Gastrocnemius medialis (tissue), 4 donors: ENCODE data around the gene HMGB2.

Experiments
- CTCF ChIP-seq, 5 experiments: fragments of 450-650 bp in 3 of 5; fragments of 200-600 bp in 2 of 5; sonication (generic) in 2 of 5; IDR thresholded peaks in 4 of 5; conservative IDR thresholded peaks in 1 of 5; 1 replicate in 4 of 5; 2 replicates in 1 of 5; pipeline ENCODE4 v1.5.1; 2016 to 2019; ENCODE audit warnings: antibody characterized with exemption in 5 of 5, mild to moderate bottlenecking in 3 of 5, moderate library complexity in 3 of 5
- POLR2A ChIP-seq, 2 donors: fragments of 450-650 bp; IDR thresholded peaks; one replicate each; pipeline ENCODE4 v1.6.1; 2017; ENCODE audit warnings: antibody characterized with exemption in 2 of 2, mild to moderate bottlenecking in 2 of 2, moderate library complexity in 2 of 2

DNA sequence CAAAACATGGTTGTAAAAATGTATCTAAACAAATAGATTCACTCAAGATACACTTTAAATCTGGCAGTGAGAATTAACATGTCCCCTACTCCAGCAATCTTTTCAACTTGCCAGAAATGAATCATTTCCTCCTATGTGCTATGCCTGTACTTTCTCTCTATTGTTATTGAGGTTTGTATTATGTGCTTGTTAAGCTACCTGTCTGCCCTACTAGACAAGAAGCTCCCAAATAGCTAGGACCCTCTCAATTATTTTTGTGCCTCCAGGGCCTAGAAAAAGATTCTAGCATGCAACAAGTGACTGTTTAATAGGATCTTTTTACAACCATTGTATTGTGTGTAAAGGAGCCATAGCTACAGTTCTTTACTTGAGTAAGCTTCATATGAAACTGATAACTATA is 33.1 kb upstream of the HMGB2 start:
- TF ChIP-seq CTCF (IDR thresholded peaks at IDR 0.05 in 4 of 5, conservative IDR thresholded peaks at IDR 0.05 in 1 of 5), result no peak
- no peak for TF ChIP-seq POLR2A (IDR thresholded peaks at IDR 0.05)
